Measurements from ENCODE around the gene MYBPC2. TPM values are rescaled to one million over a fixed set of nuclear protein-coding genes. Genes with fewer than 3 reads are reported as not detected.
"Not testable (repeated sequence)": the region's sequence is repeated elsewhere in the genome, so short reads cannot be mapped to it uniquely, and the experiment has no call there.

The MYBPC2 gene
- total RNA-seq, 2 experiments from 2014 or later: 0.14 TPM; not detected in 1

GRCh38 chr19:50427318-50427925 is 5.3 kb upstream of the MYBPC2 start:
- Mint-ChIP-seq H3K4me1 (peaks cover 8% of the 10 kb centered on the region), H3K4me3 (peak overlapping the region; percentile 13), H3K27ac (no peak overlapping the region), H3K27me3 (peaks cover 22% of the 10 kb centered on the region), H3K9me3 (no peaks in the 10 kb centered on the region), H3K36me3 (no peaks in the 10 kb centered on the region)
- POLR2A ChIA-PET: interaction anchor here (0.6 to 1.0 kb wide), 3 partner anchors 18 to 38 kb away, joined by 3 to 4 read pairs (median 4); no protein-coding TSS in a partner anchor
- no peak for DNase-seq
- ATAC-seq (ENCODE audit: low read depth): no peak

GRCh38 chr19:50427997-50428425 is 4.7 kb upstream of the MYBPC2 start:
- no peak for DNase-seq
- H3K27ac Mint-ChIP-seq: no peak overlapping the region
- peak overlapping the region; percentile 32 for H3K4me3 Mint-ChIP-seq
- H3K9me3 Mint-ChIP-seq: no peaks in the 10 kb centered on the region
- H3K4me1 Mint-ChIP-seq: peaks cover 8% of the 10 kb centered on the region
- no peaks in the 10 kb centered on the region for H3K36me3 Mint-ChIP-seq
- peak; percentile 20 for ATAC-seq (ENCODE audit: low read depth)
- H3K27me3 Mint-ChIP-seq: peaks cover 26% of the 10 kb centered on the region
- POLR2A ChIA-PET: interaction anchor here (0.6 to 1.0 kb wide), 2 partner anchors 17 to 39 kb away, joined by 3 to 4 read pairs; no protein-coding TSS in a partner anchor

GRCh38 chr19:50428772-50429463 is 3.8 kb upstream of the MYBPC2 start:
- ATAC-seq (ENCODE audit: low read depth) (no peak), DNase-seq (no peak)
- Mint-ChIP-seq H3K27me3 (peaks cover 31% of the 10 kb centered on the region), H3K36me3 (no peaks in the 10 kb centered on the region), H3K27ac (peak overlapping the region; percentile 9), H3K9me3 (no peaks in the 10 kb centered on the region), H3K4me1 (peaks cover 8% of the 10 kb centered on the region), H3K4me3 (no peak overlapping the region)
- POLR2A ChIA-PET: interaction anchor here (1.0 kb wide), 1 partner anchor 40 kb away, joined by 3 read pairs; no protein-coding TSS in a partner anchor

- Mint-ChIP-seq H3K4me3 (peak overlapping the region; percentile 95), H3K27me3 (peaks cover 34% of the 10 kb centered on the region), H3K9me3 (no peaks in the 10 kb centered on the region), H3K27ac (no peak overlapping the region), H3K36me3 (no peaks in the 10 kb centered on the region), H3K4me1 (peaks cover 8% of the 10 kb centered on the region)
- no peak for ATAC-seq (ENCODE audit: low read depth)
- POLR2A ChIA-PET: no interaction called here
- no peak for DNase-seq
These were observed 1.8 kb upstream of the MYBPC2 start for GRCh38 chr19:50430888-50431342.

- H3K27ac Mint-ChIP-seq: peak overlapping the region; percentile 83
- peak; percentile 91 for DNase-seq
- POLR2A ChIA-PET: no interaction called here
- peaks cover 34% of the 10 kb centered on the region for H3K27me3 Mint-ChIP-seq
- peak overlapping the region; percentile 95 for H3K4me3 Mint-ChIP-seq
- H3K36me3 Mint-ChIP-seq: no peaks in the 10 kb centered on the region
- no peaks in the 10 kb centered on the region for H3K9me3 Mint-ChIP-seq
- H3K4me1 Mint-ChIP-seq: peaks cover 8% of the 10 kb centered on the region
- peak; percentile 93 for ATAC-seq (ENCODE audit: low read depth)
These were observed 1.1 kb upstream of the MYBPC2 start for GRCh38 chr19:50431343-50432220.

- Mint-ChIP-seq H3K9me3 (no peaks in the 10 kb centered on the region), H3K36me3 (no peaks in the 10 kb centered on the region), H3K4me1 (peaks cover 8% of the 10 kb centered on the region), H3K4me3 (peak overlapping the region; percentile 47), H3K27ac (no peak overlapping the region), H3K27me3 (peaks cover 34% of the 10 kb centered on the region)
- ATAC-seq (ENCODE audit: low read depth) (no peak), DNase-seq (no peak)
- POLR2A ChIA-PET: interaction anchor here (0.6 kb wide), 1 partner anchor 76 kb away, joined by 3 read pairs; no protein-coding TSS in a partner anchor
These were observed 799 bp downstream of the MYBPC2 start for GRCh38 chr19:50433201-50434180.

- H3K27ac Mint-ChIP-seq: no peak overlapping the region
- no peaks in the 10 kb centered on the region for H3K9me3 Mint-ChIP-seq
- H3K4me3 Mint-ChIP-seq: no peak overlapping the region
- no peaks in the 10 kb centered on the region for H3K36me3 Mint-ChIP-seq
- peaks cover 6% of the 10 kb centered on the region for H3K4me1 Mint-ChIP-seq
- peaks cover 27% of the 10 kb centered on the region for H3K27me3 Mint-ChIP-seq
- ATAC-seq (ENCODE audit: low read depth) (no peak), DNase-seq (no peak)
- POLR2A ChIA-PET: no interaction called here
These were observed 1.8 kb downstream of the MYBPC2 start for GRCh38 chr19:50434525-50434924.

- Mint-ChIP-seq H3K4me1 (peaks cover 6% of the 10 kb centered on the region), H3K27me3 (peaks cover 23% of the 10 kb centered on the region), H3K4me3 (no peak overlapping the region), H3K36me3 (no peaks in the 10 kb centered on the region), H3K27ac (no peak overlapping the region), H3K9me3 (no peaks in the 10 kb centered on the region)
- no peak for DNase-seq
- no peak for ATAC-seq (ENCODE audit: low read depth)
- POLR2A ChIA-PET: no interaction called here
These were observed 2.5 kb downstream of the MYBPC2 start for GRCh38 chr19:50435221-50435620.

GRCh38 chr19:50435627-50436026 is 2.9 kb downstream of the MYBPC2 start:
- POLR2A ChIA-PET: no interaction called here
- ATAC-seq (ENCODE audit: low read depth): no peak
- H3K9me3 Mint-ChIP-seq: no peaks in the 10 kb centered on the region
- H3K27me3 Mint-ChIP-seq: peaks cover 21% of the 10 kb centered on the region
- H3K4me3 Mint-ChIP-seq: no peak overlapping the region
- no peaks in the 10 kb centered on the region for H3K36me3 Mint-ChIP-seq
- H3K4me1 Mint-ChIP-seq: peaks cover 6% of the 10 kb centered on the region
- DNase-seq: no peak
- H3K27ac Mint-ChIP-seq: no peak overlapping the region

GRCh38 chr19:50437862-50438449 is 5.3 kb downstream of the MYBPC2 start:
- DNase-seq (no peak), ATAC-seq (ENCODE audit: low read depth) (no peak)
- H3K4me1 Mint-ChIP-seq: no peaks in the 10 kb centered on the region
- peaks cover 10% of the 10 kb centered on the region for H3K27me3 Mint-ChIP-seq
- H3K36me3 Mint-ChIP-seq: no peaks in the 10 kb centered on the region
- no peaks in the 10 kb centered on the region for H3K9me3 Mint-ChIP-seq
- POLR2A ChIA-PET: no interaction called here
- no peak overlapping the region for H3K27ac Mint-ChIP-seq
- no peak overlapping the region for H3K4me3 Mint-ChIP-seq

- POLR2A ChIA-PET; ATAC-seq (ENCODE audit: low read depth); H3K9me3 Mint-ChIP-seq; H3K4me1 Mint-ChIP-seq; H3K36me3 Mint-ChIP-seq; DNase-seq; H3K27me3 Mint-ChIP-seq; H3K4me3 Mint-ChIP-seq; H3K27ac Mint-ChIP-seq: not testable (repeated sequence)
These were observed 6.4 kb downstream of the MYBPC2 start for GRCh38 chr19:50439130-50439529.

- no peak overlapping the region for H3K27ac Mint-ChIP-seq
- DNase-seq (no peak), ATAC-seq (ENCODE audit: low read depth) (no peak)
- H3K36me3 Mint-ChIP-seq: no peaks in the 10 kb centered on the region
- peaks cover 5% of the 10 kb centered on the region for H3K9me3 Mint-ChIP-seq
- POLR2A ChIA-PET: no interaction called here
- no peak overlapping the region for H3K4me3 Mint-ChIP-seq
- peaks cover 9% of the 10 kb centered on the region for H3K27me3 Mint-ChIP-seq
- peaks cover 4% of the 10 kb centered on the region for H3K4me1 Mint-ChIP-seq
These were observed 11.4 kb downstream of the MYBPC2 start for GRCh38 chr19:50444059-50444458.
